SH-SY5Y (cell line): Measurements from ENCODE around the gene TMEM39B.

ENCODE experiments used
- GATA2 ChIP-seq: IDR thresholded peaks from 2 replicates; pipeline ENCODE4 v1.6.1; 2011; ENCODE audit warnings: mild to moderate bottlenecking, low read depth, low read length
- GATA3 ChIP-seq: IDR thresholded peaks from 2 replicates; pipeline ENCODE4 v1.6.1; 2011; ENCODE audit warnings: low read depth, mild to moderate bottlenecking, low read length, moderate library complexity

The TMEM39B gene

GRCh38 chr1:32099426-32099825 lies 26.7 kb downstream of the TMEM39B start:
- TF ChIP-seq GATA2 (no peak), GATA3 (no peak)

GRCh38 chr1:32100359-32100758 lies 27.6 kb downstream of the TMEM39B start:
- no peak for TF ChIP-seq GATA2
- no peak for TF ChIP-seq GATA3

DNA sequence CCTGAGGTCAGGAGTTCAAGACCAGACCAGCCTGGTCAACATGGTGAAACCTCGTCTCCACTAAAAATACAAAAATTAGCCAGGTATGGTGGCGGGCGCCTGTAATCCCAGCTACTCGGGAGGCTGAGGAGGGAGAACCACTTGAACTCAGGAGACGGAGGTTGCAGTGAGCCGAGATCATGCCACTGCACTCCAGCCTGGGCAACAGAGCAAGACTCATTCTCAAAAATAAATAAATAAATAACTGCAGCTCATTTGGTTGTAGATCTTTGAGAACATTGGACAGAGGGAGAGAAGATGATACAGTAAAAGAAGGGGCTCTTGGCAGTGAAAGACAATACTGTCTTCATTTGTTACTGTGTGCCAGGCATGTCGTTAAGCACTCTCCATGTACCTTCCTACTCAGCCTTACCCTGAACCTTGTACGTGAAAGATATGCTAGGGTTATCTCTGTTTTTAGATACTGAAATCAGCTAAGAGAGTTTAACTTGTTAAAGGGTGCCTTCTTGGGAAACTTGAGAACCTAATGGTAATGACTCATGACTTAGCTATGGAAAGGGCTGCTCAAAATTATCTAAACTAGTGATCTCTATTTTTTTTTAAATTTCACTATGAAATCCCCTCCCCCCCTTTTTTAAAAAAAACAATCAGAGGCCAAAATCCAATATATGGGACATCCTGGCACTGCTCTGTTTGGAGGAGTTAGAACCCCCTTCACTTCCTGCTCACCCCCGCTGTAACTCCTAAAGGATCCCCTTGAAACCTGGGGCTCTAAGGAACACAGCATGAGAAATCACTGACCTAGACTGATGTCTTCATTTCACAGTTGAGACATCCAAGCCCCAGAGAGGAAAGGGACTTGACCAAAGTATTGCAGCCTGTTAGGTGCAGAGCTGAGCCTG lies 28.3 kb downstream of the TMEM39B start:
- no peak for TF ChIP-seq GATA3
- no peak for TF ChIP-seq GATA2

DNA sequence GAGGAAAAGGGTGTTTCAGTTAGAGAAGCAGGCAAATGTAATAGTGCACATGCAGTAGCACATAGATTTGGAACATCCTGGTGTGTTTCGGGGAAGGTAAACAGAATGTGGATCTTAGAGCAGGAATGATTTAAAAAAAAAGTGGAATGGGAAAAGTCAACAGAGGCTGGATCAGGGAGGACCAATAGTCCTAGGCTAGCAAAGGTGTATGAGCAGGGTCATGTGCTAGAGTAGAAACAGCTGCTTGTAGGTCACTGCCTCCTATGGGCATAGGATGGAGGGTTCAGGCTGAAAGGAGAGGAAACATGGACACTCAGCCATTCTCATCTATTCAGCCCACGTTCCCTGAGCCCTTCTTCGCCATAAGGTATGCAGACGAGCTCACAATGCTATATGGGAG lies 31.4 kb downstream of the TMEM39B start:
- TF ChIP-seq GATA3 (no peak), GATA2 (no peak)

DNA sequence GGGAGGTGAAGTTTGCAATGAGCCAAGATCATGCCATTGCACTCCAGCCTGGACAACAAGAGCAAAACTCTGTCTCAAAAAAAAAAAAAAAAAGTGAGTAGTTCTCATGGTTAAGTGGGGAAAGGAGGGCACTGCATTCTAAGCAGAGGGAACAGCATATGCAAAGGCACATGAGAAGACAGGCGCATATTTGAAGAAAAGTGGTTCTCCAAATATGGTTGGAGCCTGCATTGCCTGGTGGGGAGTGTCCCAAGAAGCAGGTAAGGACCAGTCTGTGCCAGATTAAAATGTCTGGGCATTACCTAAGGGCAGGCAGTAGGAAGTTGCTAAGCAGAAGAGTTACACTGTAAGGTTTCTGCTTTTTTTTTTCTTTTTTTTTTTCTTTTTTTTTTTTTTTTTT lies 32.6 kb downstream of the TMEM39B start:
- TF ChIP-seq GATA2 = no peak
- no peak for TF ChIP-seq GATA3

GRCh38 chr1:32106663-32107275 lies 34.0 kb downstream of the TMEM39B start:
- TF ChIP-seq GATA2 (no peak), GATA3 (no peak)

- TF ChIP-seq GATA3 = no peak
- TF ChIP-seq GATA2 = no peak
Observed at GRCh38 chr1:32107742-32108661, 35.3 kb downstream of the TMEM39B start, which contains the start of gene KPNA6. KPNA6 (plus strand) TSS chr1:32108056; CDS start chr1:32108131, 75 bp downstream.

DNA sequence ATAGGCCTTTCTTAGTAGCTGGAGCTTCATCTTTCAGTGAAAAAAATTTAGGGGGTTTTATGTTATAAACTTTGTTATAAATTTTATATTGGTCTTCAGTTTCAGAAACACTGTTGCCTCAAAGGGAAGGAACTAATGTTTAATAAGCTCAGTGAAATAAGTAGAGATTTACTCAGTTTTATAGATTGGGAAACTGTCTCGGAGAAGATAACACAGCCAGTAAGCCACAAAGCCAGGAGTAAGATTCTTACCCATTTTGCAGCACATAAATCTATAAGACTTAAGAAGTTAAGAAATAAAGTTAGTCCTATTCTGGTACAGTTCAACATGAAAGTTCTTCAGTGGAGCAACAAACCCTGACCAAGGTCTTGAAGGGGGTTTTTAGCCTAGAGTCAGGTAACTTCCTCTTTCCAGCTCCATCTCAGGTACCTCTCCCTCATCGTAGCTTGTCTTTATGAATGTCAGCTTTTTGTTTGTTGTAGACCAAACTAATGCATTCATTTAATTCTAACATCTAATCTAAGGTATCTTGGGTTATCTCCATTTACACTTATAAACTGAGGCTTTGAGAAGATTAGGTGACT lies 38.4 kb downstream of the TMEM39B start:
- TF ChIP-seq GATA3 (no peak), GATA2 (no peak)

GRCh38 chr1:32111789-32112188 lies 39.0 kb downstream of the TMEM39B start:
- TF ChIP-seq GATA2 = no peak
- TF ChIP-seq GATA3 = no peak

DNA sequence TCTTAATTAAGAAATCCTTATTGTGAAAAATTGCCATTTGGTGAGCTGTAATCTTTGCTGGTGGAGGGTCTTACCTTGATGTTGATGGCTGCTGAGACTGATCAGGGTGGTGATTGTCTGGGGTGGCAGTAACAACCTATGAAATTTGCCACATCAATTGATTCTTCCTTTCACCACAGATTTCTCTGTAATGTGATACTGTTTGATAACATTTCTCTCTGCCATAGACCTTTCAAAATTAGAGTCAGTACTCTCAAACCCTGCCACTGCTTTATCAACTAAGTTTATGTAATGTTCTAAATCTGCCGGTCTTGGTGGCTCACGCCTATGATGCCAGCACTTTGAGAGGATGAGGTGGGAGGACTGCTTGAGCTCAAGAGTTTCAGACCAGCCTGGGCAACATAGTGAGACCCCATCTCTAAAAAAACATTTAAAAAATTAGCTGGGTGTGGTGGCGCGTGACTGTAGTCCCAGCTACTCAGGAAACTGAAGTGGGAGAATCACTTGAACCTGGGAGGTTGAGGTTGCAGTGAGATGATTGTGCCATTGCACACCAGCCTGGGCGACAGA lies 40.2 kb downstream of the TMEM39B start:
- TF ChIP-seq GATA2 (no peak), GATA3 (no peak)

DNA sequence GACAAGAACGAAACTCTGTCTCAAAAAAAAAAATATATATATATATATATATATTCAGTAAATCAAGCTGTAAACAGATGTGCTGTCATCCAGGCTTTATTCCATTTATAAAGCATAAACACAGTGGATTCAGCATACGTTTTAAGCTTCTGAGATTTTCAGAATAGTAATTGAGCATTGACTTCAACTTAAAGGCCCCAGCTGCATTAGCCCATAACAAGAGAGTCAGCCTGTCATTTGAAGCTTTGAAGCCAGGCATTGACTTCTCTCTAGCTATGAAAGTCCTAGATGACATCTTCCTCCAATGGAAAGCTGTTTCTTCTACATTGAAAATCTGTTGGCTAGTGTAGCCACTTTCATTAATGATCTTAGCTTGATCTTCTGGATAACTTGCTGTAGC lies 41.7 kb downstream of the TMEM39B start:
- TF ChIP-seq GATA2 = no peak
- TF ChIP-seq GATA3 = no peak

GRCh38 chr1:32115496-32115895 lies 42.8 kb downstream of the TMEM39B start:
- no peak for TF ChIP-seq GATA3
- no peak for TF ChIP-seq GATA2

- no peak for TF ChIP-seq GATA2
- TF ChIP-seq GATA3 = no peak
Observed at GRCh38 chr1:32116531-32116930, 43.8 kb downstream of the TMEM39B start.

- TF ChIP-seq GATA3 (no peak), GATA2 (no peak)
Observed at GRCh38 chr1:32122151-32122550, 49.4 kb downstream of the TMEM39B start.

DNA sequence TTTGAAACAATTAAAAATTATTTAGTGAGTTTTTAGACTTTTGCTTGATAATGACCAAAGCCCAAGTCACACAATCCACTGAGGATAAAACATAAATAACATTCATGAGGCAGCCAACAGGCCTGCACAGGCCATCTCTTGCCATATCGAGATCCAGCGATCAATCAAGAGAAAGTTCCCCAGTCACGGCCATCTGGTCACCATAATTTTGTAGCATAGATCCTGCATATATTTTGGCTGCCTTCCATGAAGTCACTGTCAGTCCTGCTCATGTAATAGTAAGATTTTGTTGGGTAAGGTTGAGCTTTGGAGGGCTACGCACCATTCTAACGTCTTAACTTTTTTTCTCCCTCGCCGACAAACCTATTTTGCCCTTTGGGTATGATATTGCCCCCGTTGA lies 52.6 kb downstream of the TMEM39B start:
- peak; percentile 74 for TF ChIP-seq GATA2
- TF ChIP-seq GATA3 = 0 out of 2 replicates have a peak, but pooled peaks have one; percentile 23

- no peak for TF ChIP-seq GATA3
- no peak for TF ChIP-seq GATA2
Observed at GRCh38 chr1:32126770-32127169, 54.0 kb downstream of the TMEM39B start.
